Spleen (tissue), 11 donors: Measurements from ENCODE around the gene MFF. TPM values are rescaled to one million over a fixed set of nuclear protein-coding genes. Genes with fewer than 3 reads are reported as not detected.

Experiments
- DNase-seq: peaks from one replicate; pipeline ENCODE4 v3.0.0-alpha.2; 2020
- H3K27ac ChIP-seq, 8 donors: fragments of 200-600 bp; sonication (generic) in 7 of 8; 1 replicate in 4 of 8; 2 replicates in 4 of 8; pipeline versions ENCODE4 v1.5.0 to v1.8.0; 2016 to 2021; ENCODE audit warnings: inconsistent platforms in 4 of 8, mild to moderate bottlenecking in 4 of 8, moderate library complexity in 1 of 8
- H3K27me3 ChIP-seq, 7 donors: fragments of 200-600 bp; sonication (generic) in 6 of 7; replicated peaks in 1 of 7; 1 replicate in 4 of 7; 2 replicates in 3 of 7; pipeline versions ENCODE4 v1.5.0 to v1.8.0; 2016 to 2021; ENCODE audit warnings: inconsistent platforms in 3 of 7, mild to moderate bottlenecking in 1 of 7
- H3K36me3 ChIP-seq, 6 donors: fragments of 200-600 bp; sonication (generic) in 5 of 6; 1 replicate in 4 of 6; 2 replicates in 2 of 6; pipeline versions ENCODE4 v1.5.0 to v1.8.0; 2016 to 2021; ENCODE audit warnings: inconsistent platforms in 2 of 6
- H3K4me1 ChIP-seq, 6 donors: fragments of 200-600 bp; sonication (generic) in 5 of 6; 1 replicate in 3 of 6; 2 replicates in 3 of 6; pipeline versions ENCODE4 v1.5.0 to v1.8.0; 2016 to 2021; ENCODE audit warnings: inconsistent platforms in 3 of 6
- H3K4me3 ChIP-seq, 8 donors: fragments of 200-600 bp; sonication (generic) in 7 of 8; 1 replicate in 4 of 8; 2 replicates in 4 of 8; pipeline versions ENCODE4 v1.5.0 to v1.8.0; 2016 to 2021; ENCODE audit warnings: inconsistent platforms in 4 of 8, mild to moderate bottlenecking in 4 of 8, moderate library complexity in 2 of 8
- H3K9me3 ChIP-seq, 8 donors: fragments of 200-600 bp; sonication (generic) in 7 of 8; 1 replicate in 4 of 8; 2 replicates in 4 of 8; pipeline versions ENCODE4 v1.5.0 to v1.8.0; 2016 to 2021; ENCODE audit warnings: inconsistent platforms in 4 of 8
- CTCF ChIP-seq, 11 experiments: fragments of 200-600 bp in 7 of 11; fragments of 450-650 bp in 4 of 11; sonication (generic) in 4 of 11; IDR thresholded peaks in 8 of 11; conservative IDR thresholded peaks in 3 of 11; 1 replicate in 7 of 11; 2 replicates in 4 of 11; pipeline versions ENCODE4 v1.4.0 to v1.8.0; 2016 to 2021; ENCODE audit warnings: antibody characterized with exemption in 11 of 11, inconsistent platforms in 4 of 11, mild to moderate bottlenecking in 1 of 11
- POLR2A ChIP-seq, 3 donors: fragments of 450-650 bp; IDR thresholded peaks; one replicate each; pipeline ENCODE4 v1.5.1; 2017; ENCODE audit warnings: antibody characterized with exemption in 3 of 3, mild to moderate bottlenecking in 1 of 3
- POLR2AphosphoS5 ChIP-seq, 3 donors: sonication (generic); formaldehyde crosslinking; IDR thresholded peaks; one replicate each; pipeline ENCODE4 v1.5.1; 2017; ENCODE audit warnings: antibody characterized with exemption in 3 of 3
- WGBS, 5 donors: extraction: QIAGEN DNeasy Blood & Tissue Kit in 3 of 5; methylation state at CpG; one replicate each; pipeline versions ENCODE4 v1.1.5 to v1.1.7; 2013 to 2018; 5-methylcytosine and 5-hydroxymethylcytosine counted together
- intact Hi-C: fragments of 100-400 bp; cut with DNase I; formaldehyde crosslinking; loops from one replicate; pipeline ENCODE4 v1.15.0; 2023; ENCODE audit warnings: low total_unique reads
- polyA plus RNA-seq, 3 donors: library from polyadenylated mRNA; stranded (reverse); fragments of 200-250 nt; gene quantifications; one replicate each; pipeline ENCODE4 v1.2.1, GENCODE V29; 2013
- total RNA-seq, 7 donors: library from RNA; depleted of rRNA in 3 of 7; stranded (reverse); fragments of >200 nt in 3 of 7; fragmentation: NEBNext Ultra II Directional in 4 of 7; extraction: Animal tissue kit (Norgen Biotek cat#: 25700) in 4 of 7; gene quantifications; one replicate each; pipeline versions ENCODE4 v1.1.0 to v1.2.1, GENCODE V29; 2016 to 2021
- donor health status: healthy with polysubstance abuse.
- donor health status: DM: no; HTN: no; CAD: no; lungs with moderate emphysema.
- donor health status: DM: no; HTN: no; CAD: no.
- donor health status: Bipolar disorder and iron deficiency.
- donor health status: healthy.
- donor health status: DM: no; HTN: no; CAD: no.
- donor health status: DM: yes; HTN: yes; CAD: no.

The MFF gene
- total and polyA plus RNA-seq, 10 donors = 59.3 to 134 (median 75.5) TPM

DNA sequence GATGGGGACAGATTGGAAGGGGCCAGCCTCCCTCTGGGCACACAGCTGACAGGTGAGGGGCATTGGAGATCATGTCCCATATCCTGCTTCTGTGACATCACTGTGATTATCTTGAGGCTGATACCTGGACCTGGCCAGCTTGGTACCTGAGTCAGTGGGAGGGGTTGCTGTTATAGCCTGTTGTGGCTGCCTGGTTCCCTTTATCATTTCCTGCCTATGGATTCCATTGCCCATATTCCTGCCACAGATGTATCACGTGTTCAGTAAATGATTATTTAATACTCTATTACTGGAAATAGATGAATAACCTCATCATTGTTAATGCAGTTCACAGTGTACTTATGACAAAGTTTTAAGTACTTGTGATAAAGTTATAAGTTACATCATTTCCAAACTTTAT, 70.5 kb downstream of the MFF start:
- Histone ChIP-seq H3K4me1 (peaks cover 0 to 33% (median 14%) of the 10 kb centered on the region in 6 donors), H3K9me3 (no peaks in the 10 kb centered on the region), H3K4me3 (no peak overlapping the region), H3K36me3 (no peaks in the 10 kb centered on the region), H3K27me3 (no peaks in the 10 kb centered on the region), H3K27ac (no peak overlapping the region)
- WGBS, 5 donors = 41 to 68% (median 61%) methylated on average over 1 of the region's 1 CpG
- TF ChIP-seq POLR2A (IDR thresholded peaks at IDR 0.05) (no peak), POLR2AphosphoS5 (IDR thresholded peaks at IDR 0.05) (no peak), CTCF (IDR thresholded peaks at IDR 0.05 in 8 of 11, conservative IDR thresholded peaks at IDR 0.05 in 3 of 11) (no peak)
- no peak for DNase-seq
- intact Hi-C loops = no loop called here

GRCh38 chr2:227397562-227397961, 72.5 kb downstream of the MFF start:
- no peak for DNase-seq
- TF ChIP-seq POLR2A (IDR thresholded peaks at IDR 0.05) (no peak), CTCF (IDR thresholded peaks at IDR 0.05 in 8 of 11, conservative IDR thresholded peaks at IDR 0.05 in 3 of 11) (no peak), POLR2AphosphoS5 (IDR thresholded peaks at IDR 0.05) (no peak)
- Histone ChIP-seq H3K9me3 (no peaks in the 10 kb centered on the region), H3K27ac (no peak overlapping the region), H3K4me3 (no peak overlapping the region), H3K36me3 (no peaks in the 10 kb centered on the region), H3K4me1 (peaks cover 0 to 33% (median 14%) of the 10 kb centered on the region in 6 donors), H3K27me3 (no peaks in the 10 kb centered on the region)
- intact Hi-C loops = no loop called here
- 19 to 43% (median 31%) methylated on average over 4 of the region's 4 CpGs for WGBS, 5 donors

GRCh38 chr2:227398684-227399670, 73.9 kb downstream of the MFF start:
- no peak overlapping the region for H3K27ac ChIP-seq
- no peaks in the 10 kb centered on the region for H3K27me3 ChIP-seq
- TF ChIP-seq POLR2AphosphoS5 (IDR thresholded peaks at IDR 0.05) = no peak
- TF ChIP-seq POLR2A (IDR thresholded peaks at IDR 0.05) = no peak
- no peak for TF ChIP-seq CTCF (IDR thresholded peaks at IDR 0.05 in 8 of 11, conservative IDR thresholded peaks at IDR 0.05 in 3 of 11)
- H3K4me1 ChIP-seq = peaks cover 0 to 20% (median 9%) of the 10 kb centered on the region in 6 donors
- H3K36me3 ChIP-seq = no peaks in the 10 kb centered on the region
- no peak for DNase-seq
- no peaks in the 10 kb centered on the region for H3K9me3 ChIP-seq
- intact Hi-C loops = no loop called here
- H3K4me3 ChIP-seq = no peak overlapping the region
- WGBS, 5 donors = 58 to 91% (median 83%) methylated on average over 4 of the region's 4 CpGs

- H3K27me3 ChIP-seq = no peaks in the 10 kb centered on the region
- peaks cover 9 to 37% (median 18%) of the 10 kb centered on the region in 6 donors for H3K4me1 ChIP-seq
- H3K27ac ChIP-seq = no peak overlapping the region
- TF ChIP-seq CTCF (IDR thresholded peaks at IDR 0.05 in 8 of 11, conservative IDR thresholded peaks at IDR 0.05 in 3 of 11) = no peak
- no peak for TF ChIP-seq POLR2A (IDR thresholded peaks at IDR 0.05)
- TF ChIP-seq POLR2AphosphoS5 (IDR thresholded peaks at IDR 0.05) = no peak
- H3K36me3 ChIP-seq = no peaks in the 10 kb centered on the region
- WGBS, 5 donors = 51 to 90% (median 85%) methylated on average over 2 of the region's 2 CpGs
- intact Hi-C loops = no loop called here
- DNase-seq = no peak
- no peaks in the 10 kb centered on the region for H3K9me3 ChIP-seq
- no peak overlapping the region for H3K4me3 ChIP-seq
These were observed 76.5 kb downstream of the MFF start for GRCh38 chr2:227401550-227401949.
